ENCODE measurements around the gene CLEC18B. TPM values are rescaled to one million over a fixed set of nuclear protein-coding genes. Genes with fewer than 3 reads are reported as not detected.

The CLEC18B gene
- total and polyA plus RNA-seq, 4 donors: 0.21 to 1.3 (median 0.43) TPM; not detected in 1

GRCh38 chr16:74465851-74466685 lies 44.8 kb upstream of the CLEC18B start:
- Histone ChIP-seq H3K4me3 (ENCODE audit: low read depth in 1 of 3, low read length in 3 of 3) (no peak overlapping the region), H3K4me1 (ENCODE audit: control insufficient read depth in 4 of 4, insufficient read depth in 4 of 4, low read length in 3 of 4) (no peaks in the 10 kb centered on the region), H3K9ac (ENCODE audit: low read depth in 1 of 2, low read length in 2 of 2) (no peak overlapping the region), H3K9me3 (ENCODE audit: control insufficient read depth in 4 of 4, low read length in 3 of 4) (no peaks in the 10 kb centered on the region), H3K27me3 (ENCODE audit: control insufficient read depth in 4 of 4, insufficient read depth in 4 of 4, low read length in 3 of 4) (no peaks in the 10 kb centered on the region), H3K27ac (ENCODE audit: low read depth in 1 of 2, low read length in 2 of 2) (no peak overlapping the region), H3K36me3 (ENCODE audit: control insufficient read depth in 4 of 4, insufficient read depth in 3 of 4, low read depth in 1 of 4, low read length in 3 of 4) (peaks cover 20 to 88% (median 72%) of the 10 kb centered on the region in 4 donors)
- DNase-seq (ENCODE audit: low spot score): no peak
- TF ChIP-seq, protein P1, sequence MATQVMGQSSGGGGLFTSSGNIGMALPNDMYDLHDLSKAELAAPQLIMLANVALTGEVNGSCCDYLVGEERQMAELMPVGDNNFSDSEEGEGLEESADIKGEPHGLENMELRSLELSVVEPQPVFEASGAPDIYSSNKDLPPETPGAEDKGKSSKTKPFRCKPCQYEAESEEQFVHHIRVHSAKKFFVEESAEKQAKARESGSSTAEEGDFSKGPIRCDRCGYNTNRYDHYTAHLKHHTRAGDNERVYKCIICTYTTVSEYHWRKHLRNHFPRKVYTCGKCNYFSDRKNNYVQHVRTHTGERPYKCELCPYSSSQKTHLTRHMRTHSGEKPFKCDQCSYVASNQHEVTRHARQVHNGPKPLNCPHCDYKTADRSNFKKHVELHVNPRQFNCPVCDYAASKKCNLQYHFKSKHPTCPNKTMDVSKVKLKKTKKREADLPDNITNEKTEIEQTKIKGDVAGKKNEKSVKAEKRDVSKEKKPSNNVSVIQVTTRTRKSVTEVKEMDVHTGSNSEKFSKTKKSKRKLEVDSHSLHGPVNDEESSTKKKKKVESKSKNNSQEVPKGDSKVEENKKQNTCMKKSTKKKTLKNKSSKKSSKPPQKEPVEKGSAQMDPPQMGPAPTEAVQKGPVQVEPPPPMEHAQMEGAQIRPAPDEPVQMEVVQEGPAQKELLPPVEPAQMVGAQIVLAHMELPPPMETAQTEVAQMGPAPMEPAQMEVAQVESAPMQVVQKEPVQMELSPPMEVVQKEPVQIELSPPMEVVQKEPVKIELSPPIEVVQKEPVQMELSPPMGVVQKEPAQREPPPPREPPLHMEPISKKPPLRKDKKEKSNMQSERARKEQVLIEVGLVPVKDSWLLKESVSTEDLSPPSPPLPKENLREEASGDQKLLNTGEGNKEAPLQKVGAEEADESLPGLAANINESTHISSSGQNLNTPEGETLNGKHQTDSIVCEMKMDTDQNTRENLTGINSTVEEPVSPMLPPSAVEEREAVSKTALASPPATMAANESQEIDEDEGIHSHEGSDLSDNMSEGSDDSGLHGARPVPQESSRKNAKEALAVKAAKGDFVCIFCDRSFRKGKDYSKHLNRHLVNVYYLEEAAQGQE (IDR thresholded peaks at IDR 0.05): no peak
- TF ChIP-seq RXRA (IDR thresholded peaks at IDR 0.05) (no peak), NR2F2 (IDR thresholded peaks at IDR 0.05) (no peak), MAX (IDR thresholded peaks at IDR 0.05) (no peak), SP1 (IDR thresholded peaks at IDR 0.05) (no peak), YY1 (IDR thresholded peaks at IDR 0.05) (no peak), FOXA1 (IDR thresholded peaks at IDR 0.05) (no peak), TAF1 (conservative IDR thresholded peaks at IDR 0.05) (no peak), FOXA2 (IDR thresholded peaks at IDR 0.05) (no peak), CTCF (IDR thresholded peaks at IDR 0.05; ENCODE audit: low read depth, low read length, missing input control) (no peak), JUND (IDR thresholded peaks at IDR 0.05) (no peak), ATF3 (IDR thresholded peaks at IDR 0.05) (no peak), EGR1 (IDR thresholded peaks at IDR 0.05; ENCODE audit: low read depth in 2 of 2) (no peak), GABPA (IDR thresholded peaks at IDR 0.05 in 1 of 2, conservative IDR thresholded peaks at IDR 0.05 in 1 of 2) (no peak), RAD21 (IDR thresholded peaks at IDR 0.05) (no peak), HNF4A (conservative IDR thresholded peaks at IDR 0.05) (no peak), HNF4G (IDR thresholded peaks at IDR 0.05) (no peak)
- TF ChIP-seq, protein P2, sequence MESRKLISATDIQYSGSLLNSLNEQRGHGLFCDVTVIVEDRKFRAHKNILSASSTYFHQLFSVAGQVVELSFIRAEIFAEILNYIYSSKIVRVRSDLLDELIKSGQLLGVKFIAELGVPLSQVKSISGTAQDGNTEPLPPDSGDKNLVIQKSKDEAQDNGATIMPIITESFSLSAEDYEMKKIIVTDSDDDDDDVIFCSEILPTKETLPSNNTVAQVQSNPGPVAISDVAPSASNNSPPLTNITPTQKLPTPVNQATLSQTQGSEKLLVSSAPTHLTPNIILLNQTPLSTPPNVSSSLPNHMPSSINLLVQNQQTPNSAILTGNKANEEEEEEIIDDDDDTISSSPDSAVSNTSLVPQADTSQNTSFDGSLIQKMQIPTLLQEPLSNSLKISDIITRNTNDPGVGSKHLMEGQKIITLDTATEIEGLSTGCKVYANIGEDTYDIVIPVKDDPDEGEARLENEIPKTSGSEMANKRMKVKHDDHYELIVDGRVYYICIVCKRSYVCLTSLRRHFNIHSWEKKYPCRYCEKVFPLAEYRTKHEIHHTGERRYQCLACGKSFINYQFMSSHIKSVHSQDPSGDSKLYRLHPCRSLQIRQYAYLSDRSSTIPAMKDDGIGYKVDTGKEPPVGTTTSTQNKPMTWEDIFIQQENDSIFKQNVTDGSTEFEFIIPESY (IDR thresholded peaks at IDR 0.05): no peak
- WGBS: 85% methylated on average over 6 of the region's 6 CpGs

Measured in liver (tissue), 9 donors.